Heart left ventricle (tissue), 16 donors: ENCODE data around the gene CAV3. TPM values are rescaled to one million over a fixed set of nuclear protein-coding genes. Genes with fewer than 3 reads are reported as not detected.

Source experiments
- ATAC-seq, 4 donors: fragments of 200-7000 bp; cut with Tn5 transposase; one replicate each; pipeline ENCODE4 v1.9.1; 2020 to 2022; ENCODE audit warnings: moderate library complexity in 4 of 4, mild to moderate bottlenecking in 3 of 4, moderate number of reproducible peaks in 1 of 4
- DNase-seq, 5 donors: peaks; one replicate each; pipeline ENCODE4 v3.0.0-alpha.2; 2020
- H3K27ac ChIP-seq, 12 donors: fragments of 200-600 bp; sonication (generic) in 4 of 12; one replicate each; pipeline versions ENCODE4 v1.5.0 to v1.8.0; 2016 to 2022; ENCODE audit warnings: mild to moderate bottlenecking in 2 of 12
- H3K27me3 ChIP-seq, 9 donors: fragments of 200-600 bp; sonication (generic) in 2 of 9; one replicate each; pipeline versions ENCODE4 v1.5.1 to v1.8.0; 2016 to 2022; ENCODE audit warnings: mild to moderate bottlenecking in 3 of 9
- H3K36me3 ChIP-seq, 9 donors: fragments of 200-600 bp; sonication (generic) in 2 of 9; one replicate each; pipeline versions ENCODE4 v1.5.0 to v1.8.0; 2018 to 2022; ENCODE audit warnings: mild to moderate bottlenecking in 2 of 9
- H3K4me1 ChIP-seq, 12 donors: fragments of 200-600 bp; sonication (generic) in 4 of 12; one replicate each; pipeline versions ENCODE4 v1.5.0 to v1.8.0; 2016 to 2022; ENCODE audit warnings: mild to moderate bottlenecking in 3 of 12
- H3K4me3 ChIP-seq, 12 donors: fragments of 200-600 bp; sonication (generic) in 4 of 12; one replicate each; pipeline versions ENCODE4 v1.5.0 to v1.8.0; 2017 to 2022; ENCODE audit warnings: mild to moderate bottlenecking in 9 of 12, moderate library complexity in 4 of 12
- H3K9me3 ChIP-seq, 12 donors: fragments of 200-600 bp; sonication (generic) in 4 of 12; one replicate each; pipeline versions ENCODE4 v1.5.0 to v1.8.0; 2016 to 2022; ENCODE audit warnings: mild to moderate bottlenecking in 1 of 12
- POLR2A ChIP-seq, 2 donors: fragments of 450-650 bp; IDR thresholded peaks; one replicate each; pipeline ENCODE4 v1.6.1; 2017; ENCODE audit warnings: antibody characterized with exemption in 2 of 2, mild to moderate bottlenecking in 2 of 2, moderate library complexity in 2 of 2
- WGBS, 4 donors: extraction: QIAGEN DNeasy Blood & Tissue Kit in 2 of 4; methylation state at CpG; one replicate each; pipeline versions ENCODE4 v1.1.5 to v1.1.7; 2013 to 2018; 5-methylcytosine and 5-hydroxymethylcytosine counted together
- intact Hi-C, 10 donors: fragments of 100-400 bp; cut with DNase I; formaldehyde crosslinking; loops; one replicate each; pipeline versions ENCODE4 v1.11.1 to v1.14.2; 2022
- polyA plus RNA-seq, 2 donors: library from polyadenylated mRNA; stranded (reverse); fragments of 200-250 nt; gene quantifications; one replicate each; pipeline ENCODE4 v1.2.3, GENCODE V29; 2013
- total RNA-seq, 9 donors: library from RNA; depleted of rRNA in 2 of 9; stranded (reverse); fragments of >200 nt in 2 of 9; fragmentation: NEBNext Ultra II Directional in 3 of 9; extraction: Animal tissue kit (Norgen Biotek cat#: 25700) in 3 of 9; gene quantifications; one replicate each; pipeline versions ENCODE4 v1.1.0 to v1.2.4, GENCODE V29; 2016 to 2023
- TF ChIP-seq, protein P1 (sequence below), 12 donors: fragments of 200-600 bp; sonication (generic) in 4 of 12; IDR thresholded peaks; one replicate each; pipeline versions ENCODE4 v1.5.0 to v1.8.0; 2018 to 2022; ENCODE audit warnings: antibody characterized with exemption in 12 of 12, mild to moderate bottlenecking in 5 of 12
- donor health status: ischemic (EF 13 %, LVEDD 7.1; RV severe dilation, severe dysfunction).
- donor health status: healthy with polysubstance abuse.
- donor health status: DM: no; HTN: yes; CAD: no.
- donor health status: DM: no; HTN: no; CAD: no.
- donor health status: ischemic (EF 25% LVEDD 6.9; RV normal size, moderate dysfunction).
- donor health status: ischemic (EF 25% LVEDD 5.7; RV mildly dilated, moderate dysfunction).
- donor health status: healthy.
- donor health status: DM: yes; HTN: yes; CAD: no.
- donor health status: ischemic (EF 35%, LVEDD 5.7; RV mildly dilated, moderate dysfunction).
- donor health status: nonischemic (EF 11% LVEDD 7.7; RV severe dilation, severe dysfunction).
- donor health status: DM: yes; HTN: yes; CAD: no.
- donor health status: PGD.
- donor health status: ischemic (EF 29% LVEDD 5.4; RV normal size, mild dysfunction).
- donor health status: nonischemic (EF 23%, LVEDD 6.1; RV moderate dilation, normal function).

The CAV3 gene
- total and polyA plus RNA-seq, 11 donors = 17.4 to 37.8 (median 28.3) TPM

DNA sequence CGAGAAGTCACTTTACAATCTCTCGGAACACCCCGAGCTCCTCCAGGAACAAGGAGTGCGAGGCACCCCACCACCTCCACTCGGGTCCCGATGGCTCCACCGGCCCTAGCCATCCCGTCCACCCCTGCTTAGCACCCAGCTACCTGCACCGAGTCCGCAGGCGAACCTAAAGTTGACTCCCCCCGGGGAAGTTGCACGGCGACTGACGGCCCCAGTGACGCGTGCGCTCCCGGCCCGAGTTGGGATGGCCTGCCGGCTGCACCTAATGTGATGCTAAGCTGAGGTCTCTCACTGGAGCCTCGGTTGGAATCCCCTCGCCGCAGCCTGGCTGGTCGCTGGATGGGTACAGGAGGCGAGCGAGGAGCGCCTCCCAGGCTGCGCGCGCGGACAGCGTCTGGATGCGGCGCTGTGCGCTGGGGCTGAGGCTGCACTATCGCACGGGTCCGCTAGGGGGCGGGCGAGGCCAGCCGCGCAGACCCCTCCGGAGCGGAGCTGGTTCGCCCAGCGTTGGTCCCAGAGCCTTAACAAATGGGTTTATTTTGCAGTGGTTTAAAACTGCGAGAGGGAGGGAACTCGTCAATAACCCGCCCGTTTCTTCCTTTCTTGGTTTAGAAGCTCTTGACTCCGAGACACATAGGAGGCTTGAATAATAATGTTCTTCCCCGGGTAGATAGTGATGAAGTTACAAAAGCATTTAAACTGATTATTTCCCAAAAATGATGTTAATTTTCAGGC is 35.7 kb downstream of the CAV3 start, which contains the start of gene OXTR:
Gene OXTR, minus strand, starts transcription at position 526 of the 735 bp plus-strand sequence. CDS start 1,426 bp downstream, outside the sequence.
- peaks cover 17 to 44% (median 24%) of the 10 kb centered on the region in 9 donors for H3K27me3 ChIP-seq
- peaks cover 0 to 27% (median 9%) of the 10 kb centered on the region in 12 donors for H3K4me1 ChIP-seq
- ATAC-seq (peak; percentile 72 to 96 (median 94)), DNase-seq (peak; percentile 45 to 84 (median 56))
- no peaks in the 10 kb centered on the region for H3K9me3 ChIP-seq
- H3K27ac ChIP-seq = no peak within 1 kb of the TSS
- intact Hi-C loops = loop anchor here in 8 of 10 donors (2.0 to 10.0 kb wide), 5 partner anchors 102 to 196 kb away; partner anchors contain the start of gene RAD18 (in 1 of the 8)
- no peaks in the 10 kb centered on the region for H3K36me3 ChIP-seq
- TF ChIP-seq POLR2A (IDR thresholded peaks at IDR 0.05) = no peak
- TF ChIP-seq, protein P1, sequence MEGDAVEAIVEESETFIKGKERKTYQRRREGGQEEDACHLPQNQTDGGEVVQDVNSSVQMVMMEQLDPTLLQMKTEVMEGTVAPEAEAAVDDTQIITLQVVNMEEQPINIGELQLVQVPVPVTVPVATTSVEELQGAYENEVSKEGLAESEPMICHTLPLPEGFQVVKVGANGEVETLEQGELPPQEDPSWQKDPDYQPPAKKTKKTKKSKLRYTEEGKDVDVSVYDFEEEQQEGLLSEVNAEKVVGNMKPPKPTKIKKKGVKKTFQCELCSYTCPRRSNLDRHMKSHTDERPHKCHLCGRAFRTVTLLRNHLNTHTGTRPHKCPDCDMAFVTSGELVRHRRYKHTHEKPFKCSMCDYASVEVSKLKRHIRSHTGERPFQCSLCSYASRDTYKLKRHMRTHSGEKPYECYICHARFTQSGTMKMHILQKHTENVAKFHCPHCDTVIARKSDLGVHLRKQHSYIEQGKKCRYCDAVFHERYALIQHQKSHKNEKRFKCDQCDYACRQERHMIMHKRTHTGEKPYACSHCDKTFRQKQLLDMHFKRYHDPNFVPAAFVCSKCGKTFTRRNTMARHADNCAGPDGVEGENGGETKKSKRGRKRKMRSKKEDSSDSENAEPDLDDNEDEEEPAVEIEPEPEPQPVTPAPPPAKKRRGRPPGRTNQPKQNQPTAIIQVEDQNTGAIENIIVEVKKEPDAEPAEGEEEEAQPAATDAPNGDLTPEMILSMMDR (IDR thresholded peaks at IDR 0.05) = peak; percentile 96 to 100 (median 99)
- WGBS, 4 donors = 5 to 9% (median 5%) methylated on average over 21 to 53 of the region's 53 CpGs
- H3K4me3 ChIP-seq = peak within 1 kb of the TSS in 10 of 12 donors; percentile 1 to 50 (median 42)

DNA sequence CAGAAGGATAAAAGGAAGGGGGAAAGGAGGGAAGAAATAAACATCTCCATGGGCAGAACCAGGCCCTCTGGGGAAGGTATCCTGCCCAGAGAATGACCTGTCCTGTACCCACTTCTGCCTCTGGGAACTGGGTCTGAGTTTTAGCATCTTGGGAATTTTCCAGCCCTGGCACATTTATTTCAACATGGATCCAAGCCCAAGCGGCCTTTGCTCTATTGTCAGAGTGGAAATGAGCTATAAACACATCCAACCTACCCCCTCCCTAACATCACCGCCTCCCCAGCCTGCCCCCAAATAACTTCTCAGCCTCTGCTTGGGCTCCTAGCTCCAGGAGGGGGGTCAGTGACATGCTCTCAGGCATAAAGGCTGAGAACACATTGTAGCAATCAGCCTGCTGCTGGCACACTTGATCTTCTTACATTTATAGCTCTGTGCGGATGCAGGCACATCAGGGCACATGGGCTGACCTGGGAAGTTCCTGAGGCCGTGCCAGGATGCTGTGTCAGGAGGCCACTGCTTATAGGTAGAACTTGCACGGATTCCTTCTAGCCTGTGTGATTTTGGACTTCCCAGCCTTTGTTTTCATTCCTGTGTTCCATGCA is 40.4 kb downstream of the CAV3 start:
- DNase-seq (peak in 1 of 5 donors; percentile 45), ATAC-seq (peak in 1 of 4 donors; percentile 48)
- no peaks in the 10 kb centered on the region for H3K9me3 ChIP-seq
- H3K4me3 ChIP-seq = no peak overlapping the region
- TF ChIP-seq, protein P1 (IDR thresholded peaks at IDR 0.05) = no peak
- no peak for TF ChIP-seq POLR2A (IDR thresholded peaks at IDR 0.05)
- H3K4me1 ChIP-seq = peaks cover 0 to 8% (median 2%) of the 10 kb centered on the region in 12 donors
- intact Hi-C loops = no loop called here
- no peak overlapping the region for H3K27ac ChIP-seq
- 67 to 87% (median 75%) methylated on average over 5 of the region's 5 CpGs for WGBS, 4 donors
- H3K27me3 ChIP-seq = peaks cover 0 to 34% (median 7%) of the 10 kb centered on the region in 9 donors
- H3K36me3 ChIP-seq = no peaks in the 10 kb centered on the region

DNA sequence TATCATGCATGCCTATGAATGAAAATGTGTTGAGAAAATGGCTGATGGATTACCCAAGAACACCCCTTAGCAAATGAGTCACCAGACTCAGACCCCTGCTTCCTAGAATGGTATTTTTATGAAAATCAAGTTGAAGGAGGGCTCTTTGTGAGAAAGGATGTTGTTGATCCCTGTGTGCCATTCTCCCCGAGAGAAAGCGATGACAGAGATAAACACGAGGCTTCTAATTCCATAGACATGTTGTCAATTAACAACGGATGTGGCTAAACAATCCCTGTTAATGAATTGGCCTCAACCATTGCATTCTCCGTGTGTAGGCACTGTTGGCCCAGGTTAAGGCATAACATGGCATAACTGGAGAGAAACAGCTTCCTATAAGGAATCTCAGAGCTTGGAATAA is 41.6 kb downstream of the CAV3 start:
- ATAC-seq (no peak), DNase-seq (no peak)
- H3K9me3 ChIP-seq = no peaks in the 10 kb centered on the region
- no peak overlapping the region for H3K4me3 ChIP-seq
- WGBS, 4 donors = 80 to 87% (median 81%) methylated on average over 5 of the region's 5 CpGs
- no peaks in the 10 kb centered on the region for H3K4me1 ChIP-seq
- no peaks in the 10 kb centered on the region for H3K36me3 ChIP-seq
- no peak overlapping the region for H3K27ac ChIP-seq
- H3K27me3 ChIP-seq = peaks cover 0 to 32% (median 5%) of the 10 kb centered on the region in 9 donors
- intact Hi-C loops = no loop called here
- TF ChIP-seq POLR2A (IDR thresholded peaks at IDR 0.05) = no peak
- TF ChIP-seq, protein P1 (IDR thresholded peaks at IDR 0.05) = no peak

DNA sequence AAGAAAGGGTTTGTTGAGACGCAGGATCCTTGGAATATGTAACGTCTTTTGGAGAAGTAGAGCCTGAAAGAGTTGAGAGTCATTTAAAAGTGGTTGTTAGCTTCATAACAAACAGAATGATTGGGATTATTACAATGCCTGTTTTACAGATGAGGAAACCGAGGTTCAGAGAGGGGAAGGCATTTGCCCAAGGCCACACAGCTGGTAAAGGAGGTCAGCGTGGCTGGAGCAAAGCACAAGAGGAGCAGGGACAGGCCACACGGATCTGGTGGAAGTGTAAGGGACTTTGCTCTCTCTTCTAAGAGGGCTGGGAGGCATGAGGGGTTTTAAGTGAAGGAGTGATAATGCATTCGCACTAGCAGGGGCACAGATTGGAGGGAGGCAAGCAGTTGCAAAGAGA is 42.0 kb downstream of the CAV3 start:
- no peaks in the 10 kb centered on the region for H3K36me3 ChIP-seq
- 89 to 92% (median 90%) methylated on average over 6 of the region's 6 CpGs for WGBS, 4 donors
- TF ChIP-seq POLR2A (IDR thresholded peaks at IDR 0.05) = no peak
- TF ChIP-seq, protein P1 (IDR thresholded peaks at IDR 0.05) = no peak

More for the DNA sequence above, 42.0 kb downstream of the CAV3 start:
- DNase-seq (no peak), ATAC-seq (no peak)
- Histone ChIP-seq H3K27ac (no peak overlapping the region), H3K4me1 (no peaks in the 10 kb centered on the region), H3K4me3 (no peak overlapping the region), H3K27me3 (peaks cover 0 to 30% (median 1%) of the 10 kb centered on the region in 9 donors), H3K9me3 (no peaks in the 10 kb centered on the region)
- intact Hi-C loops = no loop called here
